Cardiac septum (tissue), 1 donor: ENCODE results near the gene BAIAP2L2. TPM values are rescaled to one million over a fixed set of nuclear protein-coding genes. Genes with fewer than 3 reads are reported as not detected.
"Not testable (repeated sequence)": the region's sequence is repeated elsewhere in the genome, so short reads cannot be mapped to it uniquely, and the experiment has no call there.

Experiments used
- DNase-seq: peaks from one replicate; pipeline ENCODE4 v3.0.0-alpha.2; 2020; ENCODE audit warnings: low spot score
- intact Hi-C: fragments of 100-400 bp; cut with DNase I; formaldehyde crosslinking; loops from one replicate; pipeline ENCODE4 v1.14.0; 2022
- total RNA-seq: library from RNA; stranded (reverse); fragmentation: NEBNext Ultra II Directional; extraction: Animal tissue kit (Norgen Biotek cat#: 25700); gene quantifications from one replicate; pipeline ENCODE4 v1.2.1, GENCODE V29; 2021
- donor health status: DM: no; HTN: no; CAD: no.

The BAIAP2L2 gene
- total RNA-seq, 1 donor from 2014 or later = 0.24 TPM

DNA sequence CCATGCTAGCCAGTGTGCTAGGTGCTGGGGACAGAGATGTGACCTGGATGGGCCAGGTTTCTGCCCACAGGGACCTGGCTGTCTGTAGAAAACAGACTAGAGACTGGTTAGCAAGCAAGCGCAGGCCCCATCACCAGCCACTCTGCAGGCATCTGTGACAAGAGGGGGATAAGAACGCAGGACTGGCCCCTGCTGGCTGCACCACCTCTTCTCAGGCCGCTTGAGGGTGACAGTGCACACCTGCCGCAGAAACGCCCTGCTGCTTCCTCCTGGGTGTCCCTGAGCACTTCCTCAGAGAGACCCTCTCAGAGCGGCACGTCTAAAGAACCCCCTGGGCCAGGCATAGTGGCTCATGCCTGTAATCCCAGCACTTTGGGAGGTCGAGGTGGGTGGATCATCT is 59.2 kb downstream of the BAIAP2L2 start:
- intact Hi-C loops = loop anchor here (5.0 to 10.0 kb wide), 3 partner anchors 301 to 521 kb away; partner anchors contain the start of genes DMC1 and KDELR3
- no peak for DNase-seq

DNA sequence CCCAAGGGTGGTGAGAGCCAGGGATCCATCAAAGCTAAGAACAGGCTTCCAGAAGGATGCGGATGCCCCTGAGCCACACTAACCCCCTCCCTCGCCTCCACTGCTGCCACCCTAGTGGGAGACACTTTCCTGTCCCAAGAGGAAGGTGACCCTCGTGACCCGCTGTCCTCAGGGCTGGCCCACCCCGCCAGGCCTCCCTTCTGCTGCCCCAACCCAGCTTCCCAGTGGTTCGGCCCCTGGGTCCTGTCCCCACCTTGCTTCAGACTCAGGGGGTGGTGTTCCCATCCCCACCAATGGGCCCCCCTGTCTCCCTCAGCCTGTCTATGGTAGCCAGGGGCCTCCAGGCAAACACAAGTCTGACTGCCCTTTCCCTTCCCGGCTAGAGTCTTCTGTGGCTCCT is 59.8 kb downstream of the BAIAP2L2 start:
- intact Hi-C loops = loop anchor here (5.0 to 10.0 kb wide), 3 partner anchors 302 to 522 kb away; partner anchors contain the start of genes DMC1 and KDELR3

DNA sequence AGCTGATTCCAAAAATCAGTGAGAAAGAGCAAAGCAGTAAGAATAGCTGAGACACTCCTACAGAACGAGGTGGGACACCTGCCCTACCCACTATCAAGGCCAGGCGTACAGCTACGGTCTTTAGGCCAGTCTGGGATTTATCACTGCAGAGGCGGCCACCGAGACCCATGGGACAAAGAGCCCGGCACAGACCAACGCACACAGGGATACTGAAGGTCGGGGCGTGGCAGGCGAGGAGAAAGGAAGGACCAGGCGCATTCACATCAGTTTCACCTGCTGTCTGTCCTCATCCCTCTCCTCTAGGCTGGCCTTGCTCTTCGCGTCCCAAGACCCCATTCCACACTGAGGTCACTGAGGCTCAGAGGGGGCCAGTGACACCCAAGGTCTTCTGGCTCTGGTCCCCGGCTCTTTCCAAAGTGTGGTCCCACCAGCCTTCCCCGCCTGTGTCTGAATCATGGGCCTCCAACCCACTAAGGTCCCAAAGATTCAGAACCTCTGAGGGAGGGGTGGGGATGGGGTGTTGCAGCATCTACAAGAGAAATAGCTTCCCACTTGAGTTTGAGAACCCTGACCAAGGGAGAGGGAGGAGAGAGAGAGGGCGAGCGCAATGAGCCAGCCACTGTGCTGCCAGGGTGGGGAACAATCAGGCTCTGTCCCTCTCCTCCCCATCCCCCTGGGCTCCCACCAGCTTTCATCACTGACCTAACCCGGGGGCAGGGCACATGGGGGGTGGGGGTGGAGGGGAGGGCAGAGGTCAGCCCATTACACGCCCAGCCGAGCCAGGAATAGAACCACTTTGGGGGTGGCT is 60.5 kb downstream of the BAIAP2L2 start:
- no peak for DNase-seq
- intact Hi-C loops = loop anchor here (5.0 to 10.0 kb wide), 3 partner anchors 302 to 522 kb away; partner anchors contain the start of genes DMC1 and KDELR3

More for the DNA sequence above, 59.8 kb downstream of the BAIAP2L2 start:
- no peak for DNase-seq

DNA sequence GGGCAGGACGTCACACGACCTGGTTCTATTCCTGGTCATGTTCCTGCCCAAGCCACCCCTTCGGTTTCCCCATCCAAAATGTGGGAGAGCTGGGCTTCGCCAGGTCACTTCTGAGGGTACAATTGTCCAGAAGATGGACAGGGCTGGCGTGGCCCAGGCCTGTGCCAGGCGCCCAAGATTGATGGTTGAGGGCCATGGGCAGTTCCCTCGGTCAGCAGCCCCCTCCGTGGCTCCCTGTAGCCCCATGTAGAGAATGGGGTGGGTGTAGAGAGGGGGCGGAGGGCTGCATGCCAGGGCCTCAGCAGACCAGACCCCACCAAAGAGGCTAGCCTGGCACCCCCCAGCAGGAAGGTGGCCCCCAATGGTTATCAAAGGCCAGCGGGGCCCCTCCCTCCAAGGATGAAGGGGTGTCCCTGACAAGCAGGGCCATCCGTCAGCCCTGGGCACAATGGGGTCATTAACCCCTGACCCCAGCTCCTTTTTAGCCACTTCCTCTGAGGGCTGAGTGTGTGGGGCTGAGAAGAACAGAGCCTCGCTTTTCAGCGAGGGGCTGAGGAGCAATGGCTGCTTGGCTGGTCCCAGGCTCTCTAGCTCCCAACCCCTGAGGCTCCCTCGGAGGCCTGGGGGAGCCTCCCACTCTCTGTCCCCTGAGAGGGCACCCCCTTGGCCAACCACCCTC is 64.3 kb downstream of the BAIAP2L2 start:
- no peak for DNase-seq
- intact Hi-C loops = no loop called here

DNA sequence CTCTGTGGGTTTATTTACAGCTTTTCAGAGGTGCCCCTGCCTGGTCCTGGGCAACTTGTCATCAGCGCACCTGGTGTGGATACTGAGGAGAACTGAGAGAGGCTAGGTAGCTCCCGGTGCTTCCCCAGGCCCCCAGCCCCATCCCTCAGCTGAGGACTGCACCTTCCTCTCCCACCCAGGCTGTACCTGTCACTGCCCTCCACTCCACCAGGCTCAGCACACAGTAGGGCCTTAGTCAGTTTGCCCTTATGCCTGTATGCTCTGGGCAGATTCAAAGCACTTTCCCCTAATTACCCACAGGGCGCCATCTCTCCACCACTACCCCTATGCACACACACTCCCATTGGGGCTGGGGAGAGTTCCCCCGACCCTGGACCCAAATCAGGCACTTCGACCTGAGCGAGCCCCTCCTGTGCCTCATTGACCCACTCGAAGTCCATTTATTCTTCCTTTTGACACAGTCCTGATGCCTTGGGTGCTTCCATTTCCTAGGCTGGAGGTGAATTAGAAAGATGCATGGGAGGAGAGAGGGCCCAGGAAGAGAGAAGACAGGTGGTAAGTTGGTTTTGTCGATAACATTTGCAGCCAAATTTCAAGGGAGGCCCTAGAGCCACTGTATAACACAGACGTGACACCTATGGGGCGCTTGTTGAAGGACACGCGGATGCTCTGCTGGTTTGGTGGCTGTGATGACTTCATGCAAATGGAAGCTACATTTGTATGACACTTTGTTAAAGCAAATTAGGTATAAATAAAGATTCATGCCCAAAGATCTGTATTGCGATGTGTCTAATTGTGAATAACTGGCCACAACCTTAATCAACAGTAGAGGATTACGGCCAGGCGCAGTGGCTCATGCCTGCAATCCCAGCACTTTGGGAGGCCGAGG is 67.1 kb downstream of the BAIAP2L2 start:
- no peak for DNase-seq
- intact Hi-C loops = no loop called here

DNA sequence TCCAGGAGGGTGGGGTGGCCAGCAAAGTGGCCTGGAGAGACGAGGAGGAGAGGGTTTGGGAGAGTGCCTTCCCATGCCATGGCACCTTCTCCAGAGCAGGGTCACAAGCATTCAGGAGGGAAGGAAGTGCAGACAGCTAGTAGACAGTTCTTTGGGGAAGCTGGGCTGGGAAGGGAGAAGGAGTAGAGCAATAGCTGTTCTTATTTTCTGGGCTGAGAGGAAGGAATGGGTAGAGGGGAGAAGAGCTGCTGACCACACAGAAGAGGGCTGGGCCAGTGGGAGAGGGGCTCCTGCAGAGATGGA is 68.0 kb downstream of the BAIAP2L2 start:
- DNase-seq = no peak
- intact Hi-C loops = no loop called here

DNA sequence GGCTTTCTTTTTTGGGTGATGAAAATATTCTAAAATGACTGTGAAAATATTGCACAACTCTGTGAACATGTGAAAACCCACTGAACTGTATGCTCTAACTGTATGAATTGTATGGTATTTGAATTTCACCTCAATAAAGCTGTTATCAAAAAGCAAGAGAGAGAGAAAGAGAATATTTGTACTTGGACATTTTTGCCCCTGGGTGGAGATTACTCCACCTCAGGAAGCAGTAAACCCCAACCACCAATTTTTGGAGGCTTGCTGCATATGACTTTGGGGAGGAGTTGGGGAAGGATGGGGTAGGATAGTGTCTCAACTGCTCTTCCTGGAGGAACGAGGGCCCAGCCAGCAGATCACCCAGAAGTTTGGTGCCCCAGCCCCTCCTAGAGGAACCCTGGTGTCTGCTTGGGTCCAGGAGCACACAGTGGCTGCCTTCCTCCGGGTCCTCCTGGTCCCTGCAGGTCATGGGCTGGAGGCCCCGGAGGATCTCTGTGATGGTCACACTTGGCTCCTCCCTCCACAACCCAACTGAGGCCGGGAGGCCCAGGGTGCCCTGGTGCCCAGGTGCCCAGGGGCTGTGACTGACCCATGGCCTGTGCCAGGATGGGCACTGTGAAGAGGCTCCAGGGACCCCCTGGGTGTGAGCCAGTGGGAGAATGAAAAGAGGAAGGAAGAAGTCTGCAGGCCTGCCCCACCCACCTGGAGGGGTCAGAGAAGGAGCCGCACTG is 68.6 kb downstream of the BAIAP2L2 start:
- no peak for DNase-seq
- intact Hi-C loops = no loop called here

DNA sequence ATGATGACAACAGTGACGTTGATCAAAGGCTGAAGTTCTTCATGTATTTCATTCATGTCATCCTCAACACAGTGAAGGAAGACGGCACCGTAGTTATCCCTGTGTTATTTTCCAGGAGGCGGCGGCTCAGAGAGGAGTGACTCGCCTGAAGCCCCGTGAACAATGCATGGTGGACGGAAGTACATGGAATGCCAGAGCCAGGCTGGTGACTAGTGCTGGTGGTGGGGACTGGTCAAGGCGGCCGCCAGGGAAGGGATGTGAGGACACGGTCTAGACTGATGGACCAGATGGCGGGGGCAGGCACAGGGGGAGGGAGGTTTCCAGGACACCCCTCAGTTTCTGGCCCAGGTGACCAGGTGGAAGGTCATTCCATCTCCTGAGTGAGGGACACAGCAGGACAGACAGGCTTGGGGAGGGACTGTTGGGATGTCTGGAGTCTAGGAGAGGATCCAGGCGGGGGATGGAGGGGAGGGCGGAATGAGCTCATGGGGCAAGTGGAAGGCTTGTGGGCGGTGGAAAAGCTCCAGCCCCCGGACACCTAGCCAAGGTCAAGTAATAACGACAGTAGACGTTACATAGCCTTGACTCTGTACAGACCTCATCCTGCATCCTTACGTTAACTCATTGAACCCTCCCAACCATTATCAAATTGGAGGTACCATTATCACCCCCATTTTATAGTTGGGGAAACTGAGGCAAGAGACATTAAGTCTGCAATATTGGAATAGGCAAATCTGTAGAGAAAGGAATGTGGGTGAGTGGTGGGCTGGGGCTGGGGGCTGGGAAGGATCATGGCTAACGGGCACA is 69.3 kb downstream of the BAIAP2L2 start:
- intact Hi-C loops = no loop called here
- DNase-seq = no peak

DNA sequence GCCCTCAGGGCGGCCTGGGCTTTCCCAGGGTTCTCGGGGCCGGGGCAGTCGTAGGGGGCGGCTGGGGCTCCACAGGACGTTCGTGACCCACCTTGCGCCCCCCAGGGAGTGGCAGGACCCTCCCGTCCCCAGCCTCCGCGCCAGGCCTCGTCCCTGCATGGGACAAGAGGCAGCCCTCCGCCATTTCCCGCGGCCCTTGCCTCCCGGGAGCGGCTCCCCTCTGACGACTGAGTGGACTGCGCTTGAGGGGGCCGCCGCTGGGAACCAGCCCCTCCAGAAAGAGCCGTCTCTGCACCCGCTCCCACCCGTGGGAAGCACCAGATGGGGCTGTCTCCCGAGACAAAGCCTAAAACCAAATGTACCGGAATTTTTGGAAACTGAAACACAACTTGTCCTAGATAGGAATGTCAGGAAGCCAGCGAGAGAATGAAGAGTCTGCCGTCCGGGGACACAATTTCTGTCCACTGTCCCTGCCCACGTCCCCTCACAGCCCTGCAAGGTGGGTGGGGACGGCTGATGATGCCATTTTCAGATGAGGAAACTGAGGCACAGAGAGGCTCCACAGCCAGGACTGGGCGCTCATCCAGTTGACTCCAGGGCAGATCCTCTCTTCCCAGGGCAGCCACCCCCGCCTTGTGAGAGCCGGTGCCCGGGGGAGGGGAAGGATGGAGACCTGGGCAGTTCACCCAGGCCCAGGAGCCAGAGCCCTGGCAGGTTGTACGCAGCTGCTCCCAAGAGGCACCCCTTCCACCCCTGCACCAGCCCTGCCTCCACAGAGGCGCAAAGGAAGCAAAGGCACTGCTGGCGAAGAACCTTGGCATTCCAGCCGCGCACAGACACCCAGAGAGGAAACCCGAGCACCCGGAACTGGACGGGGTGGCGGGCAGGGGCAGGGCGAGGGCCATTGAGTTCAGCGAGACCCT is 71.3 kb downstream of the BAIAP2L2 start:
- no peak for DNase-seq
- intact Hi-C loops = no loop called here

DNA sequence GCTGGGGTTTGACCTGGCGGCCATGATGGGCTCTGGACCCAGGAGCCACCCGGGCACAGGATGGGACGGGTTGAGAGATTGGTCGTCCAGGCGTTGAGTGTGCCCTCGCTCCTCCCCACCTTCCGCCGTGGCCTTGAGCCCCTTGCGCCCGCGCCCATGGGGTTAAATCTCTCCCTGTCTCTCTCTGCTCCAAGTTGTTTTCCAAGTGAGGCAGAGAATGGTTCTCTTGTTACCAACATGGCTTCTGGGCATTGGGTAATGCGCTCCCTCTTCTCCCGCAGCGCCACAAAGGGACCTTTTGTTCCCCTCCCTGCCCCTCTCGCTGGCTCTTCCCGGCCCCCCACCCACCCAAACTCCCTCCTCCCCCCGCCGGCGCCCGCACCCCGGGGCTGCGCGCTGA is 72.1 kb downstream of the BAIAP2L2 start:
- intact Hi-C loops = no loop called here
- DNase-seq = no peak

DNA sequence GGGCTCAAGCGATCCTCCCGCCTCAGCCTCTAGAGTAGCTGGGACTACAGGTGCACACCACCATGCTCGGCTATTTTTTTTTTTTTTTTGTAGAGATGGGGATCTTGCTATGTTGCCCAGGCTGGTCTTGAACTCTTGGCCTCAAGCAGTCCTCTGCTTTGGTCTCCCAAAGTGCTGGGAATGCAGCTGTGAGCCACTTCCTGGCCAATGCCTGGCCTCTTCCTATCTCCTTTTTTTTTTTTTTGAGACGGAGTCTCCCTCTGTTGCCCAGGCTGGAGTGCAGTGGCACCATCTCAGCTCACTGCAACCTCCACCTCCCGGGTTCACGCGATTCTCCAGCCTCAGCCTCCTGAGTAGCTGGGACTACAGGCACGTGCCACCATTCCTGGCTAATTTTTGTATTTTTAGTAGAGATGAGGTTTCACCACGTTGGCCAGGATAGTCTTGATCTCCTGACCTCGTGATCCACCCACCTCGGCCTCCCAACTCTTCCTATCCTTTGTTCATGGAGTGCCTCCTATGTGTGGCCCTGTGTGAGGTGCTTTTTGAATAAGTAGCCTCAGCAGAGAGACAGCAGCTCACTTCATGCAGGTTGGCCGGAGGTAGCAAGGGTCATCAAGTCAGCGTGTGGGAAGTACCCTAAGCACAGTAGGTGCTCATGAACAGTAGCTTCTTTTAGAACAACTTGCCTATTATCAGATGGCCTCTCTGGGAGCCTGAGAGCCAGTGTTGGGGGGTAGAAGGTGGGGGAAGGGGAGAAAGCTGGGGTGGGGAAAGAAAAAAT is 72.9 kb downstream of the BAIAP2L2 start:
- intact Hi-C loops, DNase-seq: not testable (repeated sequence)

DNA sequence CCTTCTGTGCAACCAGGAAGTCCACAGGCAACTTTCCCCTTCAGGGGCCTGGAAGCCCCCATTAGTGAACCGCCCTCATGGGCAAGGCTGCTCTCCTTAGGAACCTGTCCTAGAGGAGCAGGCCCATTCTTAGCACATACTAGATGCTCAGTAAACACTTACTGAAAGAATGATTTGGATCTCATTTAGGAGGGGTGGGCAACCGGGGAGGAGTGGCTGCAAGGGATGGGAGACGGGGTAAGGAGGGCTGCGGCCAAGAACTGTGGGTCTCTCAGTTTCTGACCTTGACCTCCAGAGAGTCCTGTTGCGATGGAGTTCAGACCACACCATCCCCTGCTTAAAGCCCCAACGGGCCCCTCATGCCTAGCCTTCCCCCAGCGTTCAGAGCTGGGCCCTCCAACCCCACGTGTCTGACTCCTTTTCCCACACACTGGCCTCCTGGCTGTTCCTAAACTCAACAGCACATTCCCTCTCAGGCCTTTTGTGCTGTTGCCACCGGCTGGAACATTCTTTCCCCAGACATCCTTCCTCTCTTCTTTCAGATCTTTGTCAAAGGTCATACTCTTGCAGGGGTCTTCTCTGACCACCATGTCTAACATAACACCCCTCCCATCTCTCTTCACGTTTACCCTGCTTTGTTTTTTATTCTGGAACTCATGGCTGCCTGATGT is 74.0 kb downstream of the BAIAP2L2 start:
- intact Hi-C loops = no loop called here

DNA sequence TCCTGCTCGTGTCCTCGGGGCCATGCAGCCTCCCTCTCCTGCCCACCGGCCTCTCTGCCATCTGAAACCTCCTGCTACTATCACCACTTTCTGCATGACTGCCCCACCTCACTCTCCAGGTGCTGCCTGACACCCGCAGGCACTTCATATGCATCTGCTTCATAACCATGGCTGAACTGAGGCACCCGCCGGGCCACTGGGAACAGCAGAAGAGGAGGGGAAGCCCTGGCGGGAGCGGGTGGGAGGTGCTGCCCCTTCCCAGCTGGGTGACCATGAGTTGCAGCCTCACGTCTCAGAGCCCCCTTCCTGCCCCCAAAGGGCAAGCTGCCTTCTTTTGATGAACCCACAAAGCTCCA is 75.0 kb downstream of the BAIAP2L2 start:
- no peak for DNase-seq
- intact Hi-C loops = no loop called here

More for the DNA sequence above, 74.0 kb downstream of the BAIAP2L2 start:
- DNase-seq = no peak
